NCI-H226 (cell line): ENCODE results near the gene PIERCE2.
"Not testable (repeated sequence)": the region's sequence is repeated elsewhere in the genome, so short reads cannot be mapped to it uniquely, and the experiment has no call there.

Experiments
- DNase-seq: peaks from one replicate; pipeline ENCODE4 v3.0.0-alpha.2; 2015

Gene PIERCE2

DNA sequence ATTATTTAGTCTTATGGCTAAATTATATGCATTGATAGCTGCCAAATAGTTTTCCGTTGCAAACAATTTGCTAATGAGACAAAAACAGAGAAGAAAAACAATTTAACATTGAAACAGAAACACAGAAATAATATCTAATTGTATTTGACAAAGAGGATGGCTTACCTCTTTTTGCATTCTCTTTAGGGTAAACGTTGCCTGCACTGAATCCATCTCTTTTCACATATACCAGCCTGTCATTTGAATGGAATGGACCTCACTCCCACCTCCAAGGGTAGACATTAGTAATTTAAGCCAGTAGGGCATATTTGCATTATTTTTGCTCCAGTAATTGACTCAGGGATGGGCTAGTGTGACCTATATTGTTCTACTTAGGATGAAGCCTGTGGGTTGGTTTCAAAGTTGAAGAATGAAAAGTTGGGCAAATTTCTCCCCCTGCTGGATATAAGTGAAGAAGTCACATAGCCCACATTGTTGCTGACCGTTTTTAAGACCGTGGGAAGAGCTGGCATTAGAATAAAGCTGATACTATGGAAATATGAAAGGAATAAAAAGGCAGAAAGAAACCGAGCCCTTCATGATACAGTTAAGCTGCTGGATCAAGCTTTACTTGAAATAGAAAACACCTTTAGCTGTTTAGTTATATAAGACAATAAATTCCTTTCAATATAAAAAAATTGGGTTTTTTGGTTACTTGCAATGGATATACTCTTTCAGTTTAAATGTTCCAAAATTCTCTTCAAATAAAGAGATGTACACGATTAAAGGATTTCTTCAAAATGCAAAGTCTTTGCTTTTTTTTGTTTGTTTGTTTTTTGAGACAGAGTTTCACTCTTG, 26.9 kb downstream of the PIERCE2 start:
- peak; percentile 33 for DNase-seq

GRCh38 chr15:55443141-55443540, 34.8 kb downstream of the PIERCE2 start:
- not testable (repeated sequence) for DNase-seq

DNA sequence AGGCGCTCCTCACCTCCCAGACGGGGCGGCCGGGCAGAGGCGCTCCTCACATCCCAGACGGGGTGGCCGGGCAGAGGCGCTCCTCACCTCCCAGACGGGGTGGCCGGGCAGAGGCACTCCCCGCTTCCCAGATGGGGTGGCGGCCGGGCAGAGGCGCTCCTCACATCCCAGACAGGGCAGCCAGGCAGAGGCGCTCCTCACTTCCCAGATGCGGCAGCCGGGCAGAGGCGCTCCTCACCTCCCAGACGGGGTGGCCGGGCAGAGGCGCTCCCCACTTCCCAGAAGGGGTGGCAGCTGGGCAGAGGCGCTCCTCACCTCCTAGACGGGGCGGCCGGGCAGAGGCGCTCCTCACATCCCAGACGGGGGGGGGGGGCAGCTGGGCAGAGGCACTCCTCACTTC, 37.6 kb downstream of the PIERCE2 start:
- DNase-seq: not testable (repeated sequence)

DNA sequence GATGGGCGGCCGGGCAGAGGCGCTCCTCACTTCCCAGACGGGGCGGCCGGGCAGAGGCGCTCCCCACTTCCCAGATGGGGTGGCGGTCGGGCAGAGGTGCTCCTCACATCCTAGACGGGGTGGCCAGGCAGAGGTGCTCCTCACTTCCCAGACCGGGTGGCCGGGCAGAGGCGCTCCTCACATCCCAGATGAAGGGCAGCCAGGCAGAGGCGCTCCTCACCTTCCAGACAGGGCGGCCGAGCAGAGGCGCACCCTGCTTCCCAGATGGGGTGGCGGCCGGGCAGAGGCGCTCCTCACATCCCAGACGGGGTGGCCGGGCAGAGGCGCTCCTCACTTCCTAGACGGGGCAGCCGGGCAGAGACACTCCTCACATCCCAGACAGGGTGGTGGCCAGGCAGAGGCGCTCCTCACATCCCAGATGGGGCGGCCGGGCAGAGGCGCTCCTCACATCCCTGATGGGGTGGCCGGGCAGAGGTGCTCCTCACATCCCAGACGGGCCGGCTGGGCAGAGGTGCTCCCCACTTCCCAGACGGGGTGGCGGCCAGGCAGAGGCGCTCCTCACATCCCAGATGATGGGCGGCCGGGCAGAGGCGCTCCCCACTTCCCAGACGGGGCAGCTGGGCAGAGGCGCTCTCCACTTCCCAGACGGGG, 38.2 kb downstream of the PIERCE2 start:
- not testable (repeated sequence) for DNase-seq

DNA sequence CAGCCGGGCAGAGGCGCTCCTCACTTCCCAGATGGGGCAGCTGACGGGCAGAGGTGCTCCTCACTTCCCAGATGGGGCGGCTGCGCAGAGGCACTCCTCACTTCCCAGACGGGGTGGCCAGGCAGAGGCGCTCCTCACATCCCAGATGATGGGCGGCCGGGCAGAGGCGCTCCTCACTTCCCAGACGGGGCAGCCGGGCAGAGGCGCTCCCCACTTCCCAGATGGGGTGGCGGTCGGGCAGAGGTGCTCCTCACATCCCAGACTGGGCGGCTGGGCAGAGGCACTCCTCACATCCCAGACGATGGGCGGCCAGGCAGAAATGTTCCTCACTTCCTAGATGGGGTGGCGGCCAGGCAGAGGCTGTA, 38.7 kb downstream of the PIERCE2 start:
- not testable (repeated sequence) for DNase-seq

- DNase-seq: no peak
These were observed 49.2 kb downstream of the PIERCE2 start for GRCh38 chr15:55457401-55458022.

DNA sequence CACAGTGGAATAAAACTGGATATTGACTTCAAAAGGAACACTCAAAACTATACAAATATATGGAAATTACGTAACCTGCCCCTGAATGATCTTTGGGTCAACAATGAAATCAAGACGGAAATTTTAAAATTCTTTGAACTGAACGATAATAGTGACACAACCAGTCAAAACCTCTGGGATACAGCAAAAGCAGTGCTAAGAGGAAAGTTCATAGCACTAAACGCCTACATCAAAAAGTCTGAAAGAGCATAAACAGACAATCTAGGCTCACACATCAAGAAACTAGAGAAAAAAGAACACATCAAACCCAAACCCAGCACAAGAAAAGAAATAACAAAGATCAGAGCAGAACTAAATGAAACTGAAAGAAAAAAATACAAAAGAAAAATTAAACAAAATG, 53.2 kb downstream of the PIERCE2 start:
- DNase-seq: no peak

- DNase-seq: no peak
These were observed 60.0 kb downstream of the PIERCE2 start for GRCh38 chr15:55468321-55468720.
